ENCODE data around the gene MGRN1.

The MGRN1 gene

GRCh38 chr16:4625560-4626159, 1.0 kb downstream of the MGRN1 start:
- DNase-seq: no peak

GRCh38 chr16:4626396-4626795, 1.8 kb downstream of the MGRN1 start:
- DNase-seq: no peak

DNA sequence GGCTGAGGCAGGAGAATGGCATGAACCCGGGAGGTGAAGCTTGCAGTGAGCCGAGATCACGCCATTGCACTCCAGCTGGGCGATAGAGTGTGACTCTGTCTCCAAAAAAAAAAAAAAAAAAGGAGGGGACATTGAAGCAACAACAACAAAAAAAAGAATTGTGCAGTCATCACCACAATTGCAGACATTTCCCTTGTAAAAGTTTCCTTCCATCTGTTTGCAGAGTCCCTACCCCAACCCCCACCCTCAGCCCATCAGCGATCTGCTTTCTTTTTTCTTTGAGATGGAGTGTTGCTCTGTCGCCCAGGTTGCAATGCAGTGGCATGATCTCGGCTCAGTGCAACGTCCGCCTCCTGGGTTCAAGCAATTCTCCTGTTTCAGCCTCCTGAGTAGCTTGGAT, 3.7 kb downstream of the MGRN1 start:
- no peak for DNase-seq

DNA sequence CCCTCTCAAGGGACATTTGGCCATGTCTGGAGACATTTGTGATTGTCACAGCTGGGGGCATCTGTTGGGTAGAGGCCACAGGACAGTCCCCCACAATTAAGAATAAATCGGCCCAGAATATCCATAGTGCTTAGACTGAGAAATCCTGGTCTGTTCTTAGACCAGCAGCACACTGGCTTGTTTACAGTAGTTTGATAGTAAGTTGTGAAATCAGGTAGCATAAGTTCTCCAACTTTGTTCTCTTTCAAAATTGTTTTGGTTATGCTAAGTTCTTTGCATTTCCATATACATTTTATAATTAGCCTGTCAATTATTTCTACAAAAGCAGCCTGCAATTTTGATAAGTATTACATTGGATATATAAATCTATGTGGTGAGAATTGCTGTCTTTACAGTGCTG, 6.8 kb downstream of the MGRN1 start:
- DNase-seq: no peak

DNA sequence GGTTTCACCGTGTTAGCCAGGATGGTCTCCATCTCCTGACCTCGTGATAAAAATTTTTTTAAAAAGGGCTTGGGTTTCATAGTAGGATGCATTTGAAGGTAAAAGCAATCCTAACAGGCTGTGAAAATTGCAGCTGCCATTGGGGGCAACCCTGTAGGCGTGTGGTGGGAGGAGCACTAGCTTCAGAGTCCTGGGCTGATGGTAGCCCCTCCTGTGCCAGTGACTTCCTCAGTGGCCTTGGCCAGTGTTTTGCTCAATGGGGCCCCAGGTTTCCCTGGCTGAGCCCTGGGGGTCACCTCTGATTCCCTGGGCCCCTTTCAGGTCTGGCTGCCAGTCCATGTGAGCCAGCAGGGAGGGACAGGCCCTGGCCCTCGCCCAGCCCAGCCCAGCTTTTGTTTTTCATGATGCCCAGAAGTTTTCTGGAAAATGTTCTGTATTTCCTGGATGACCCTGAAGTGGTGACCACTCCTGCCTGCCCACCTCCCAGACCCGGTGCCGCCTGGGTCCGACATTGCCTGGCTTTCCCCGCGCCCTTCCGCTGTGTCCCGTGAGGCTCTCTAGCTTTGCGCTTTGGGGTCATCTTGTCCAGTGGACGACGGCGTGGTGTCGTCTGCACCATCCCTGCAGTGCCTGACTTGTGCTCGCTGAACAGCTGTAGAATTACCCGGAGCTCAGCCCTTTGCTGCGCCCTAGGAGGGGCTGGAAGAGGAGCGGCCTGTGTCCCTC, 9.4 kb downstream of the MGRN1 start:
- no peak for DNase-seq

- DNase-seq: no peak
Measured at GRCh38 chr16:4634768-4635167, 10.1 kb downstream of the MGRN1 start.

DNA sequence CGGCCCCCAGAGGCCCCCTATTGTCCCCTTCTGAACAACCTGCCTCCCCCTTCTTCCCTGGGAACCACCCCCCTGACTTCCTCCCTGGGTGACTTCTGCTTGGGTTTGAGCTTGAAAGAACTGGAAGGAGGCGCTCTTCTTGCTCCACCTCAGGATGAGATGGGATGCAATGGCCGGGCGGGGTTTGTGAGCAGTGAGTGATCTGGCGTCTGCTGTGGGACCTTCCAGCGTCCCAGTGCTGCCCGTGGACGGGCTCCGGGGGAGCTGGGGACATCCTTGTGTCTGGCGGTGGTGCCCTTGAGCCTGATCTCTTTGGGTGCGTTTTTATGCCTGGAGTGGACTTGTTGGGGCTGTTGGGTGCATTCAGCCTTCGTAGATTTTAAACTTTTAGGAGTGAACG, 11.6 kb downstream of the MGRN1 start:
- DNase-seq: no peak

DNA sequence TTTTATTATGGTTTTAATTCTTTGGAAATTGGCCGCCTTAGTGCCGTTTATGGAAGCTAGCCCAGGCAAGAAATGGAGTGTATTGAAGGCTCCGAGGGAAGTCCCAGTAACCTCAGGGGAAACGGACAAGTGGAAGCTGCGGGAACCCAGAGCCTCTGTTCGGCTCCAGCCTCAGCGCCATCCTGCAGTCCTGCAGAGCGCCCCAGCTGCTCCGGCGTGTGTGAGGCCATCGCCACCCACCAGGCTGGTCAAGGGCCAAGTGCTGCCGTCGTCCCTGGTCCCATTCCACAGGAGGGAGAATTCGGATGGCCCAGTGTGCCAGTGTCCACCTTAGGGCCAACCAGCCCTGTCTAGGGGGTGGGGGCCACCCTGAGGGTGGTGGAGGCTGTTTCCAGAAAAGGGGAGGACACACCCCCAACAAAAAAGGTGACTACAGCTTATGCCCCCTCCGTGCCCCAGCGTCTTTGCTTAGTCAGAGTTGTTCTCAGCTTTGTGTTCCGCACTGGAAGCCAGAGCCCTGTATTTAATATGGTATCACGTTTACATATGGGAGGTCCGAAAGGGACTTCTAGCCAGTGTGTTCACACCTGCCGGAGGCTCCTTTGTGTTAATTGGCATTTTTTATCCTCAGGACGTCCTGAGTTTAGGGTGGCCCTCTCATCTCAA, 13.0 kb downstream of the MGRN1 start:
- no peak for DNase-seq

DNA sequence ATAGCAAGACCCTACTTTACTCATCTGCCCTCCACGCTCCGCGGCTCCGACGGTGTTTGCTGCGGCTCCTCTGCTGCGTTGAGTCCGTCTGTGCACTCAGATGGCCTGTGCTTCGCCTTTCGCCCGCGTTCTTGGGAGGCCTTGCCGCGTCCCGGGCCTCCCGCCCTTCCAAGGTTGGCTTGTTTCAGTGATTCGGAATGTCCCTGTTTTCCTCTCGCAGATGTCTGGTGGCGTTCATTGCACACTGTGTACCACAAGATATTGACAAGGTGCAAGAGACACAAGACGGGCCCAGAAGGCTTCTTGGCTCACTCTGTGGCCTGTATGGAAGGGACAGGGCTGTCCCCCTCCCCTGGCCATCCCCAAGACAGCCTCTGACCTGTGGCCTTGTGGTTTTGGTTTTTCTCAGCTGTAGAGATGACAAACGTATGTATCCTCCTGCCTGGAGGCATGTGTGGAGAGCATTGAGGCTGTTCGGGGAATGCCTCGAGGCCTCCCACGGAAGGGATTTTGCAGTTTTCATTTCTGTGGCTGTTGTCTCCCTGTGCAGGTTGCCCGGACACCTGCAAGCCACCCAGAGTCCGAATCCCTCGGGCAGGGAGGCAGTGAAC, 15.4 kb downstream of the MGRN1 start:
- DNase-seq: no peak

GRCh38 chr16:4640572-4641305, 16.1 kb downstream of the MGRN1 start:
- DNase-seq: no peak

DNA sequence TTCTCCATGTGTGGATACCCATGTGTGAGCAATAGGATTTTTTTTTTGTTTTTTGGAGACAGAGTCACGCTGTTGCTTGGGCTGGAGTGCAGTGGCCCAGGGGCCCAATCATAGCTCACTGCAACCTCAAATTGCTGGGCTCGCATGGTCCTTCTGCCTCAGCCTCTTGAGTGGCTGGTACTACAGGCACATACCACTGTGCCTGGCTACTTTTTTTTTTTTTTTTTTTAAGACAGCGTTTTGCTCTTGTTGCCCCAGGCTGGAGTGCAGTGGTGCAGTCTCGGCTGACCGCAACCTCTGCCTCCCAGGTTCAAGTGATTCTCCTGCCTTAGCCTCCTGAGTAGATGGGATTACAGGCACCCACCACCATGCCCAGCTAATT, 16.7 kb downstream of the MGRN1 start:
- DNase-seq: no peak

DNA sequence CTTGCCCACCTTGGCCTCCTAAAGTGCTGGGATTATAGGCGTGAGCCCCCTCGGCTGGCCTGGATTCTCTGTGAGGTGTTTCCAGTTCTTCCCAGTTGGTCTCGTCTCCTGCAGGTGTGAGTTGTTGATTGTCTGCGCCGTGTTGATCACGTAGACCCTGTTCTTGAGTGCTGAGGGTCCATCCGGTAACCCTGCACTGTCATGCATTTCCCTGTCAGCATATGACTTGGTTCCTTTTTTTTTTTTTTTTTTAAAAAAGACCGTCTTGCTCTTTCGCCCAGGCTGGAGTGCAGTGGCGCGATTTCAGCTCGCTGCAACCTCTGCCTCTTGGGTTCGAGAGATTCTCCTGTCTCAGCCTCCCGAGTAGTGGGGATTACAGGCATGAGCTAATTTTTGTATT, 17.3 kb downstream of the MGRN1 start:
- no peak for DNase-seq

DNA sequence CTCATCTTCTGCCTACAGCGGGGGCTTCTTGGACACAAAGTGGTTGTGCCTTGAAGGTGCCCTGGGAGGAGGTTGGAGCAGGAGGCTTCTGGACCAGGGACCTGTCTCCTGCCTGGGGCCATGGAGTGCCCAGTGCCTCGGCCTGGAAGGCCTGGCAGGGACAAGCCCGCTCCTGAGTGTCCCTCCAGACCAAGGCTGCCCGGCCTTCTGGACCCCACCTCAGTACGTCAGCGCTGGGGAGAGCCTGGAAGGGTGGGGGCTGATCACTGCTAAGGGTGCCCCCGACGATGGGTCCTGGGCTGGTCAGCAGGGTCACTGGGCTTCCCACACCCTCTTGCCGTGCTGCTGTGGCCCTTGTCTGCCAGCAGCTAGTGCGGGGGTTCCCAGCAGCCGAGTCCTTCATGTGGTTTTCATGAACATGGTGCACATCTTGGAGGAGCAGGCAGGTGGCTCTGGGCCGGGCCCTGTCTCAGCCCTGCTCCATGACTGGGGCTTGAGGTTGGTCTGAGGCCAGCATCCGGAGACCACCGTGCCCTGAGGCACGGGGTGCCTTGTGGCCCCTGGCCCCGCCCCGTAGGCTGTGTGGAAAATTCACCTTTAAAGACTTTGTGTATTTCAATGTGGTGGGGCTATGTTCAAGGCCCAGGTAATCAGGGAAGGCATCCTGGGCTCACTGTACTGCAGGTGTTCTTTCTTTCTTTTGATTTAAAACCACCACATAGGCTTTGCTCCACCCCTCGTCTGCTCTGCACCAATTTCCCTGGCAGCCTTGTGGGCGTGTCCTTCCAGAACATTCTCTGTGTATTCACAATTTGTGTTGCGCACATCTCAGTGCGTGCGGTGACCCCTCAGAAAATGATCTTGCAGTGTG, 22.4 kb downstream of the MGRN1 start:
- no peak for DNase-seq

GRCh38 chr16:4647644-4647980, 23.0 kb downstream of the MGRN1 start:
- no peak for DNase-seq

GRCh38 chr16:4648917-4649316, 24.3 kb downstream of the MGRN1 start:
- no peak for DNase-seq

DNA sequence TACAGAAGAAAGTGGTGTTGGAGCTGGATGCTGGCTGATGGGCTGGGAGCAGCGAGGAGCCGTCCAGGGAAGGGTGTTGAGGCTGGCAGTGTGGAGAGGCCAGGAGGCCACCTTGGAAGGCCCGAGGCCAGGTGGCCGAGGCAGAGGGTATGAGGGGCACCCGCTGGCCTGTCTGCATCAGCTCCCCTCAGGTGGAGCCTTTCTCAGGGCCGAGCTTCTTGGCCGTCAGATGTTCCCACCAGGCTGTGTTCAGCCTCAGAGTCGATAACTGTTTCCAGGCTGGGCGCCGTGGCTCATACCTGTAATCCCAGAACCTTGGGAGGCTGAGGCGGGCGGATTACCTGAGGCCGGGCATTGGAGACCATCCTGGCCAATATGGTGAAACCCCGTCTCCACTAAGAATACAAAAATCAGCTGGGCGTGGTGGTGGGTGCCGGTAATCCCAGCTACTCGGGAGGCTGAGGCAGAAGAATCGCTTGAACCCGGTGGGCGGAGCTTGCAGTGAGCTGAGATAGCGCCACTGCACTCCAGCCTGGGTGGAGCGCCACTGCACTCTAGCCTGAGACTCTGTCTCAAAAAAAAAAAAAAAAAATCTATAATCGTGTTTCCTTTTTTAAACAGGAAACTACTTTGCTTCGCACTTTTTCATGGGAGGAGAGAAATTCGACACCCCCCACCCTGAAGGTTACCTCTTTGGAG, 25.3 kb downstream of the MGRN1 start:
- no peak for DNase-seq

GRCh38 chr16:4650443-4651074, 25.9 kb downstream of the MGRN1 start:
- peak; percentile 70 to 74 for DNase-seq

DNA sequence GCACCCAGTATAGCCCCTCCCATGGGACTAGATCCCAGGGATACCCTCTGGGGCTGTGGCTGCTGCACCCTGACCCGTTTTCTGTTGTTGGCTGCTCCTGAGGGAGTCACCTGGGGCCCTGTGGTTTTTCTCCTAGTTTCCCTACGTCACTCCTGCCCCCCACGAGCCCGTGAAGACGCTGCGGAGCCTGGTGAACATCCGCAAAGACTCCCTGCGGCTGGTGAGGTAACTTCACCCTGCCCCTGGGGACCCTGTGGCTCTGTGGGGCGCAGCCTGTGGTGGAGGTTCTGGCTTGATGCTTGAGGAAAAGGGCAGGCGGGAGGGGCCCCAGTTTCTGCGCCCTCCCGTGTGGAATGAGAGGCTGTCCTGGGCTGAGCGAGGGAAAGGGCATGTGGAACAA, 27.2 kb downstream of the MGRN1 start:
- DNase-seq: no peak

DNA sequence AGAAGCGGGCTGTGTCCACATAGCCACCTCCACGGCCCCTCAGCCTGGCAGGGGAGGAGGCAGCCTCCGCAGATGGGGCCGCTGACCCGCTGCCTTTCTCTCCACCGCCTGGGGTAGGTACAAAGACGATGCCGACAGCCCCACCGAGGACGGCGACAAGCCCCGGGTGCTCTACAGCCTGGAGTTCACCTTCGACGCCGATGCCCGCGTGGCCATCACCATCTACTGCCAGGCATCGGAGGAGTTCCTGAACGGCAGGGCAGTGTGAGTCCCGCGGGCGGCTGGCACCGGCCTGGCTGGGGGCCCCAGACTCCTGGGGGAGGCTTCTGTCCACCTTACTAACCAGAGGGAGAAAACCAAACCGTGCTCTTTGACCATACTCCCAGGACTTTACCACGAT, 27.9 kb downstream of the MGRN1 start:
- DNase-seq: no peak

DNA sequence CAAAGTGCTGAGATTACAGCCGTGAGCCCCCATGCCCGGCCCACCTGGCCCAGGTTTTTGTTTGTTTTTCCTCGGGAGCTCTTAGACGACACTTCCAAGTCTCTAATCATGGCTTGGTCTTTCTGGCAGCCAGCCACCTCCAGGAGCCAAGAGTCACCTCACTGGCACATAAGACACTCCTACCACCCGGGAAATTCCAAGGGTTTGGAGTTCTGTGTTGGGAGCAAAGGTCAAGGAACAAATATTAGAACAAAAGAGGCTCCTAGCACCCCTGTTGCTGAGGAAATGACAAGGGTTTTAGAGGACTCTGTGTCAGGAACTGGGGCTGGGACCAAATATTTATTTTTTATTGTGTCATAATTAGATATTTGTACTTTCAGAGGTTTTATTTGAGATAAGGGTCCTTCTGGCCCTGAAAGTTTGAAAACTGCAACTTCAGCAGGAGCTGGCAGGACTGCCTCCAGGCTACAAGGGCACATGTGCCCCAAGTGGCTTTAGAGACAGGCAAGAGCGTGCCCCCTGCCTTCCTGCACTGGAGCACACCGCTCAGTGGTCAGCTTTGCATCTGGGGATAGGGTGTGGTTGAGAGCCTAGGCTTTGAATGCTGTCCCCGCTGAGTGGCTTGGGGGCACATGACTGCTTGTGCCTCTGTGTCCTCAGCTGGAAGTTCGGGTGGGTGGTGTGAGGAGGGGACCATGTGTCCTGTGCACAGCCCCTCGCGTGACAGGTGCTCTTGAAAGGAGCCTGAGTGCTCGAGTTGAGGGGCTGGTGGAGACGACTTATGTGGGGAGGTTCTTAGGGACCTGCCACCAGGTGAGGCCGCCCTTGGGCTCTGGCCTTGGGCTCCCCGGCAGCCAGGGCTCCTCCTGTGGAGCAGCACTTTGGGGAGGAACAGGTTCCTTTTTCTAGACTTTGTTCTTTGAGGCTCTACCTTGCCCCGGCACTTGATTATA, 29.7 kb downstream of the MGRN1 start:
- no peak for DNase-seq
